ENCODE data around the gene NUPR1.
"Not testable (repeated sequence)": the region's sequence is repeated elsewhere in the genome, so short reads cannot be mapped to it uniquely, and the experiment has no call there.

NUPR1 gene, protein sequence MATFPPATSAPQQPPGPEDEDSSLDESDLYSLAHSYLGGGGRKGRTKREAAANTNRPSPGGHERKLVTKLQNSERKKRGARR

GRCh38 chr16:28538733-28539596 is at the start of gene NUPR1:
NUPR1 (minus strand) TSS chr16:28538974; CDS start chr16:28538907, 67 bp downstream.
- DNase-seq = peak; percentile 97

DNA sequence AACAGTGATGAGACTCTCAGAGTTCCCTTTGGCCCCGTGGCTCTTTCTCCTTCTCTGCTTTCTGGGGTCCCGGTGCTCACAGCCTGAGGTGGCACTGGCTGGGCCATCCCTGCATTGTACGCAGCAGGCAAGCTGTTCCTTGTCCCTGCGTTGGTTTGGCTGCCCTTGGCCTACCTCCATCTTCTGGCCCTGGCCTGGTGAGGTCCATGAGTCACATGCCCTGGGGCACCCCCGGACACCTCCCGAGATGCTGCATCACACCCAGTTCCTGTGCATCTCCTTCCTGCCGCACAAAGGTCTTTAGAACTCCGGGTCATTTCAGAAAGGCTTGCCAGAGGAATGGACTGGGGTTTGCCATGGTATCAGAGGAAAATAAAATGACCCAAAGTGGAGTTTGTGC is 48.6 kb upstream of the NUPR1 start:
- no peak for DNase-seq

DNA sequence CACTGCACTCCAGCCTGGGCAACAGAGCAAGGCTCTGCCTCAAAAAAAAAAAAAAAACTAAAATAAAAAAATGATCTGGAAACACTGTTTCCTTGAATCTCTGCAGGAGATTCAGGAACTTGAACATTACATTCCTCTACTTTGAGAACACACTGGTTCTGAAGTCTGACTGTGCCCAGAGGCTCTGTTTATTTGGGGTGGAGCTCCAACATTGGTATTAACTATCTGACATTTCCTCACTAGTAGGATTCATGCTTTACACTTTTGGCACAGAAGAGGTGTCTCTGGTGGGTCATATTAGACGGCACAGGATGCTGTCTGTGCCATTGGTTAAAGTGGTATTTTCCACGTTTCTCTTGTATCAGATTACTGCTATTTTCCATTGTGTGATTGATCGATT is 47.7 kb upstream of the NUPR1 start:
- DNase-seq = no peak

DNA sequence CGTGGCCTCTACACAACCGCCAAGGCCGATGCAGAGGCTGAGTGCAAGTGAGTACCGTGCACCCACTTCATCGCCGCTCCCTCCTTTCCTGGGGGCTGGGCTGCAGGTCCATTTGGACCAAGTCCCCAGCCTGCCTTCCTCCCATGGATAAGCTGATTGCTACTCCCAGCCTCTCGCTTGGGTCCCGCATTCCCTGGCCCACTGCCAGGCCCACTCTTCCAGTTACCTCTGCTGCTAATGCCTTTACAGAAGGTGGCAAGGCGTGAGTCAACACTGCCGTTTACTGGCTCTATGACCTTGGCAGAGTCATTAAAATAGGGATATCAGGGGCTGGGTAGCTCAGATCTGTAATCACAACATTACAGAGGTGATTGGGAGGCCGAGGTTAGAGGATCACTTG is 46.9 kb upstream of the NUPR1 start:
- no peak for DNase-seq

- no peak for DNase-seq
These were observed 42.0 kb upstream of the NUPR1 start for GRCh38 chr16:28580726-28581315.

DNA sequence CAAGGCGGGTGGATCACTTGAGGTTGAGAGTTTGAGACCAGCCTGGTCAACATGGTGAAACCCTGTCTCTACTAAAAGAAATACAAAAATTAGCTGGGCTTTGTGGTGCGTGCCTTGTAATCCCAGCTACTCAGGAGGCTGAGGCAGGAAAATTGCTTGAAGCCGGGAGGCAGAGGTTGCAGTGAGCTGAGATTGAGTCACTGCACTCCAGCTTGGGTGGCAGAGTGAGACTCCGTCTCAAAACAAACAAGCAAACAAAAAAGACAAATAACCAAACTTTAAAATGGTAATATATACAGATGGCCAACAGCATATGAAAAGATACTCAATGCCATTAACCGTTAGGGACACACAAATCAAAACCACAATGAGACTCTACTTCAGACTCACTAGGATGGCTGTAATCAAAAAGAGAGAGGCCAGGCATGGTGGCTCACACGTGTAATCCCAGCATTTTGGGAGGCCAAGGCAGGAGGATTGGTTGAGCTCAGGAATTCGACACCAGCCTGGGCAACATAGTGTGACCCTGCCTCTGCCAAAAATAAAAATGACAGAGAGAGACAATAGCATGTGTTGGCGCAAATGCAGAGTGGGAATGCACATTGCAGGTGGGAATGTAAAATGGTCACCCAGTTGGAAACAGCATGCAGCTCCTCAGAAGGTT is 36.8 kb upstream of the NUPR1 start:
- no peak for DNase-seq

- DNase-seq = no peak
These were observed 36.2 kb upstream of the NUPR1 start for GRCh38 chr16:28574925-28575324.

- DNase-seq = no peak
These were observed 35.3 kb upstream of the NUPR1 start for GRCh38 chr16:28573738-28574718.

DNA sequence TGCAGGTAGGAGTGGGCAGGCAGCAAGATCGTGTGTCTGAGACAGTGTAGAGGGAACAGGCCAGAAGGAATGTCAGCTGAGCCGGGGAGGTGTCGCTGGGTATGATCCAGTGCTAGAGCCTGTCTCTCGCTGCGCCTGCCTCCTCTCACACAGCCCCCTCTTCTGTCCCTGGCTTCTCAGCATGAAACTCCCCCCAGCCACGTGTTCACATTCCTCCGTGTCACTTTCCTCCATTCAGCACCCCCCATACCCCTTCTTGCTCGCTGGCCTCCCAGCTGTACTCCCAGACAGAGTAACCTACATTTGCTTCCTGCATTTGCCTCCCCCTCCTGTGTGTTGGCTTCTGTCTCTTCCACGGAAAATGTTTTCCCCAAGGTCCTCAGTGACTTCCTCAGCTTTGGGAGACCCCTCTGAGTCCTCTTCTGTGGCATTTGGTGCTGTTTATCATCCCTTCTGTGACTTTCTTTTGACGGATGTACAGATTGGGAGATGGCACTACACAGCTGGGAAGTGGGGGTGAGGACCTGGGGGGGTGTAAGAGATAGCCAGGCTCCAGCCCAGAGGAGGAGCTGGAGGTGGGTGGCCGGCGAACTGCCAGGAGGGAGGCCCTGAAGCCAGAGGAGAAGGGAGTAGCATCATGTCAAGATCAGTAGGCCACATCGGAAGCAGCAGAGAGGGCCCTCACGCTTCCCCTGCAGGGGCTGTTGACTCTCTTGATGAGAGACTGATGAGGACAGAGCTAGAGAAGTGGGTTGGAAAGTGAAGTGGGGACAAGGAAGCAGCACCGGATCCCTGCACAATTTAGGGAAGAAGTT is 34.1 kb upstream of the NUPR1 start:
- no peak for DNase-seq

- no peak for DNase-seq
These were observed 31.4 kb upstream of the NUPR1 start for GRCh38 chr16:28569968-28570752.

- peak; percentile 30 for DNase-seq
These were observed 30.2 kb upstream of the NUPR1 start for GRCh38 chr16:28569021-28569420.

DNA sequence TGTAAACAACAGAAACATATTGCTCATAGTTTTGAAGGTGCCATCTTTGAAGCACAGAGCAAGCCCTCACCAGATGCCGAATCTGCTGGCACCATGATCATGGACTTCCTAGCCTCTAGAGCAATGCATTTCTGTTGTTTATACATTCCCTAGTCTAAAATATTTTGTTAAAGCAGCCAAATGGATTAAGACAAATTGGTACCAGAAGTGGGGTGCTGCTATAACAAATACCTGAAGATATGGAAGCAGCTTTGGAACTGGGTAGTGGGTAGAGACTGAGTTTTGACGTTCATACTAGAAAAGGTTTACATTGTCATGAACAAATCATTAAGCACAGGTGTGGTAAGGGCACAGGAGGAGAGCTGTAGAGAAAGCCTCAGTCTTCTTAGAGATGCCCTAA is 28.5 kb upstream of the NUPR1 start:
- DNase-seq = no peak

DNA sequence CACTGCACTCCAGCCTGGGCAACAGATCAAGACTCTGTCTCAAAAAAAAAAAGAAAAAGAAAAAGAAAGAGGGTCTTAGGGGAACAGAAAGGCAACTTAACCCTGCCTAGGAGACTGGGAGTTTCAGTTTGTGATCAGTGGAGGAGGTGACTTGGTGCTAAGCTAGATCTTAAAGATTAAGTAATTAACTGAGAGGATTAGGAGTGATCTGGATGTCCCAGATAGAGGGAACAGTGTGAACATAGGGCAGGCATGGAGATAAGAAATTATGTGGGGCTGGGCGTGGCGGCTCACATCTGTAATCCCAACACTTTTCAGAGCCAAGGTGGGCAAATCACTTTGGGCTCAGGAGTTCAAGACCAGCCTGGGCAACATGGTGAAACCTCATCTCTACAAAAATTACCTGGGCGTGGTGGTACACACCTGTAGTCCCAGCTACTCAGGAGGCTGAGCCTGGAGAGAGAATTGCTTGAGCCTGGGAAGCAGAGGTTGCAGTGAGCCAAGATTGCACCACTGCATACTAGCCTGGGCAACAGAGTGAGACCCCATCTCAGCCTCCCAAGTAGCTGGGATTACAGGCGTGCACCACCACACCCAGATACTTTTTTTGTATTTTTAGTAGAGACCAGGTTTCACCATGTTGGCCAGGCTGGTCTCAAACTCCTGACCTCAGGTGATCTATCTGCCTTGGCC is 27.6 kb upstream of the NUPR1 start:
- not testable (repeated sequence) for DNase-seq

- no peak for DNase-seq
These were observed 24.4 kb upstream of the NUPR1 start for GRCh38 chr16:28563218-28563617.

DNA sequence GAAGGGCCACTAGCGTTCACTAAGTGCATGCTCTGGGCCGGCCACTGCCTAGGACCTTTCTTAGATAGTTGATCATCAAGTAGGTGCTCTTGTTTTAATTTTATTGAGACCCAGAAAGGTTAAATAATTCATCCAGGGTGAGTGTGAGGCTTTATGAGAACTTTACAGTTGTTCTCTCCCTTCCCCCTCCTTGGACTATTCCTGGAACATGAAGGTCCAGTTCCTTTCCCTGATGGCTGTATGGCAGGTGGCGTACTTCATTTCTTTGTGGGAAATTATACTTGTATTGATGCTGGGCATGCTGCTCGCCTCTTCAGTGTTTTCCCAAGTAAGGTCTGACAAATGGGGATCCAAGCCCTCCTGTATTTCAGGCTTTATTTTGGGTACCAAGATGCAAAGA is 23.4 kb upstream of the NUPR1 start:
- DNase-seq = no peak

DNA sequence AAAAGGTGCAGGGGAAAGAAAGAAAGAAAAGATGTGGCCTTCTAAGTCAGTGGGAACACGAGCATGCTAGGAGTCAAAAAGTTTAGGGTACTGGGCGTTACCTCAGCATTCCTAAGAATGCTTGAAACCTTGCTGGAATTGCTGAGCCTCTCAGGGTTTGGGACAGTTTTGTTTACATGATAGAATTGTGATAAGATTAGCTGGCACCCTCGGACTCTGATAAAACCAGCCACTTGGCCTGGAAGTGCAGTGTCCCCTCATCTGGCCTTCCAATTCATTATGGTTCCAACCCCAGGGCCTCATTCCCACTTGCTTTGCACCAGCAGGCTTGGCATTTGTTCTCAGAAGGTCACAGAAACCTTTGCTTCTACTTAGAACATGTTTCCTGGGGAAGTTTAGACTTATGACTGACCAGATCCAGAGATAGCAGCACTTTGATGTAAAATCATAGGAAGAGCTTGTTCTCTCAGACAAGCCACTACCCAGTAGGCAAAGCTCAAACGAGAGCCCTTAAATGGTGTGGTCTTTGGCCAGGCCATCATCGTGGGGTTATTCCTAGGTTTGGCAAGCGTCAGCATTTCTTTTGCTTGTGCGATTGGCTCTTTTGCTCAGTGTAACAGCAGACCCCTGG is 22.9 kb upstream of the NUPR1 start:
- DNase-seq = no peak

DNA sequence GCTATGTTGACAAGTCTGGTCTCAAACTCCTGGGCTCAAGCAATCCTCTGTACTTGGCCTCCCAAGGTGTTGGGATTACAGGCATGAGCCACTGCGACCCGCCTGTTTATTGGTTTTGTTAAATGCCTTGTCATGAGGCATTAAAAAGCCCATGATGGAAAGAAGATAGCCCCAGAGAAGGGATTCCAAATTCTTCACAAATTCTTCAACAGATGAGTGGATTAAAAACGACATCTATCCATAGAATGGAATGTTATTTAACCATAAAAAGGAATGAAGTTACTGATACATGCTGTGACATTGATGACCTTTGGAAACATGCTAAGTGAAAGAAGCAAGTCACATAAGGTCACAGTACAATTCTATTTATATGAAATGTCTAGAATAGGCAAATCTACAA is 19.7 kb upstream of the NUPR1 start:
- DNase-seq = no peak

DNA sequence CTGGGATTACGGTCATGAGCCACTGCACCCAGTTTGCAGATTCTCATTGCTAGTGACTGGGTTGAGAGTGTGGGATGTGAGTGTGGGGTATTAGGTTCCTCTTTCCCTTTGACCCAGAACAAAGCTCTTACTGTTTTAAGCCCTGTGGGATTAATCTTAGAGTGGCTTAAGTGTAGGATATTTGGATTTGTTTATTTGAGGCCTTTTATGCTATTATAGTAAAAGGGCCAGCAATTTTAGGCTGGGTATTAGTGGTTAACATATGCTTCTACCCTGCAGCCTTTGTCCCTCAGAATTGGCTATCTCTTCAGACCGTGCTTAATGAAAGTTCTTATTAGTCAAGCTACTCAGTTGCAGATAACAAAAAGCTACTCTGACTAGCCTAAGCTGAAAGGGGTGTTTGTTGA is 18.1 kb upstream of the NUPR1 start:
- no peak for DNase-seq

- DNase-seq = no peak
These were observed 16.8 kb upstream of the NUPR1 start for GRCh38 chr16:28555561-28555960.

Data from HCEC 1CT (cell line).